OCI-LY3 (cell line): ENCODE measurements around the gene LMAN1.

ENCODE experiments used
- EZH2phosphoT487 ChIP-seq: fragments of 200-600 bp; shearing (Covaris generic); IDR thresholded peaks from 2 replicates; pipeline ENCODE4 v1.6.1; 2018; ENCODE audit warnings: antibody characterized with exemption, mixed run types, low read depth
- TF ChIP-seq, protein P1 (sequence below): fragments of 200-600, 300-600 bp; sonication (generic); IDR thresholded peaks from 2 replicates; pipeline ENCODE4 v1.5.1; 2014; ENCODE audit warnings: antibody characterized with exemption, low read length, low read depth

DNA sequence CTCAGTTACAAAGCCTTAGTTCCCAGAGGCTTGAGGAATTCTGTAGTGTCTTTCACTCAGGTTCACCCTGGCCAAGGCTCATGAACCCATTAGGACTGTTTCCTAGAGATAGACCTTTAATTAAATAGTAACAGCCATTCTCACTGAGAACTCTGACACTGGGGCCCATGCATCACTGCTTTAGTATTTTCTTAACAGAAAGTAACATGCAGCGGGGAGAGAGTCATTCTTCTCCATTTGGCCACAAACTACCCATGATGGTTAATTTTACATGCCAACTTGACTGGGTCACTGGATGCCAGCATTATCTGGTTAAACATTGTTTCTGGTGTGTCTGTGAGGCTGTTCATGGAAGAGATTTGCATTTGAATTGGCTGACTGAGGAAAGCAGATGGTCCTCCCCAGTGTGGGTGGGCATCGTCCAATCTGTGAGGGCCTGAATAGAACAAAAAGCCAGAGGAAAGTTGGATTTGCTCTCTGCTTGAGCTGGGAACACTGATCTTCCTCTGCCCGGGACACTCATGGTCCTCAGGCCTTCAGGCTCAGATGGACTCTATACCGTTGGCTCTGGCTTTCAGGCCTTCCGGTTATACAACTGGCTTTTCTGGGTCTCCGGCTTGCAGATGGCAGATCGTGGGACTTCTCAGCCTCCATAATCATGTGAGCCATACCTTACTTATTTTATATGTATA, 35.0 kb downstream of the LMAN1 start:
- TF ChIP-seq, protein P1, sequence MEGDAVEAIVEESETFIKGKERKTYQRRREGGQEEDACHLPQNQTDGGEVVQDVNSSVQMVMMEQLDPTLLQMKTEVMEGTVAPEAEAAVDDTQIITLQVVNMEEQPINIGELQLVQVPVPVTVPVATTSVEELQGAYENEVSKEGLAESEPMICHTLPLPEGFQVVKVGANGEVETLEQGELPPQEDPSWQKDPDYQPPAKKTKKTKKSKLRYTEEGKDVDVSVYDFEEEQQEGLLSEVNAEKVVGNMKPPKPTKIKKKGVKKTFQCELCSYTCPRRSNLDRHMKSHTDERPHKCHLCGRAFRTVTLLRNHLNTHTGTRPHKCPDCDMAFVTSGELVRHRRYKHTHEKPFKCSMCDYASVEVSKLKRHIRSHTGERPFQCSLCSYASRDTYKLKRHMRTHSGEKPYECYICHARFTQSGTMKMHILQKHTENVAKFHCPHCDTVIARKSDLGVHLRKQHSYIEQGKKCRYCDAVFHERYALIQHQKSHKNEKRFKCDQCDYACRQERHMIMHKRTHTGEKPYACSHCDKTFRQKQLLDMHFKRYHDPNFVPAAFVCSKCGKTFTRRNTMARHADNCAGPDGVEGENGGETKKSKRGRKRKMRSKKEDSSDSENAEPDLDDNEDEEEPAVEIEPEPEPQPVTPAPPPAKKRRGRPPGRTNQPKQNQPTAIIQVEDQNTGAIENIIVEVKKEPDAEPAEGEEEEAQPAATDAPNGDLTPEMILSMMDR: no peak
- TF ChIP-seq EZH2phosphoT487: no peak
